Stimulated activated effector memory CD8-positive, alpha-beta T cell treated with anti-CD3 and anti-CD28 coated beads, Interleukin-12 subunit alpha, Interleukin-12 subunit beta, amount 100 ng/mL, for 72 hours (primary cell): Measurements from ENCODE around the gene TTLL10.

Source experiments
- ATAC-seq: fragments of 150-1000 bp; cut with Tn5 transposase; 2 replicates; pipeline ENCODE4 v1.10.0; 2021
- DNase-seq, 2 donors: peaks; one replicate each; pipeline ENCODE4 v3.0.0; 2021 to 2022; ENCODE audit warnings: low spot score in 2 of 2
- H3K27ac Mint-ChIP-seq: one replicate; pipeline ENCODE4 v1.8.0; 2022; ENCODE audit warnings: mild to moderate bottlenecking, mixed read lengths
- H3K36me3 Mint-ChIP-seq: one replicate; pipeline ENCODE4 v1.8.0; 2022; ENCODE audit warnings: mild to moderate bottlenecking, mixed read lengths
- H3K4me1 Mint-ChIP-seq: one replicate; pipeline ENCODE4 v1.8.0; 2022; ENCODE audit warnings: mixed read lengths
- H3K4me3 Mint-ChIP-seq: one replicate; pipeline ENCODE4 v1.8.0; 2022; ENCODE audit warnings: mild to moderate bottlenecking, mixed read lengths
- H3K9me3 Mint-ChIP-seq: one replicate; pipeline ENCODE4 v1.8.0; 2022; ENCODE audit warnings: mixed read lengths

Gene TTLL10

GRCh38 chr1:1199141-1199960 lies 25.7 kb downstream of the TTLL10 start:
- Mint-ChIP-seq H3K27ac (peak overlapping the region; percentile 94), H3K36me3 (peaks cover 57% of the 10 kb centered on the region), H3K9me3 (peaks cover 7% of the 10 kb centered on the region), H3K4me3 (peak overlapping the region; percentile 66), H3K4me1 (peaks cover 30% of the 10 kb centered on the region)
- DNase-seq (peak in 1 of 2 donors; percentile 17), ATAC-seq (no peak)

GRCh38 chr1:1199961-1200875 lies 26.5 kb downstream of the TTLL10 start:
- peaks cover 23% of the 10 kb centered on the region for H3K4me1 Mint-ChIP-seq
- H3K9me3 Mint-ChIP-seq: peaks cover 2% of the 10 kb centered on the region
- peak overlapping the region; percentile 66 for H3K4me3 Mint-ChIP-seq
- peak overlapping the region; percentile 94 for H3K27ac Mint-ChIP-seq
- DNase-seq (no peak), ATAC-seq (no peak)
- peaks cover 66% of the 10 kb centered on the region for H3K36me3 Mint-ChIP-seq

- ATAC-seq (peak; percentile 81), DNase-seq (peak; percentile 93 to 94)
- peak overlapping the region; percentile 94 for H3K27ac Mint-ChIP-seq
- H3K4me1 Mint-ChIP-seq: peaks cover 20% of the 10 kb centered on the region
- peak overlapping the region; percentile 66 for H3K4me3 Mint-ChIP-seq
- H3K9me3 Mint-ChIP-seq: no peaks in the 10 kb centered on the region
- H3K36me3 Mint-ChIP-seq: peaks cover 67% of the 10 kb centered on the region
Observed at GRCh38 chr1:1200876-1201810, 27.5 kb downstream of the TTLL10 start.

GRCh38 chr1:1202831-1203560 lies 29.3 kb downstream of the TTLL10 start:
- ATAC-seq (no peak), DNase-seq (no peak)
- Mint-ChIP-seq H3K27ac (peak overlapping the region; percentile 48), H3K4me1 (peaks cover 24% of the 10 kb centered on the region), H3K4me3 (peak overlapping the region; percentile 93), H3K36me3 (peaks cover 69% of the 10 kb centered on the region), H3K9me3 (no peaks in the 10 kb centered on the region)

- Mint-ChIP-seq H3K4me3 (peak overlapping the region; percentile 93), H3K27ac (peak overlapping the region; percentile 8), H3K4me1 (peaks cover 32% of the 10 kb centered on the region), H3K36me3 (peaks cover 69% of the 10 kb centered on the region), H3K9me3 (no peaks in the 10 kb centered on the region)
- no peak for DNase-seq
- ATAC-seq: no peak
Observed at GRCh38 chr1:1203561-1204424, 30.1 kb downstream of the TTLL10 start.

- ATAC-seq (no peak), DNase-seq (no peak)
- Mint-ChIP-seq H3K36me3 (peaks cover 71% of the 10 kb centered on the region), H3K9me3 (no peaks in the 10 kb centered on the region), H3K4me1 (peaks cover 38% of the 10 kb centered on the region), H3K27ac (peak overlapping the region; percentile 54), H3K4me3 (peak overlapping the region; percentile 93)
Observed at GRCh38 chr1:1204425-1204920, 30.8 kb downstream of the TTLL10 start.

- ATAC-seq (no peak), DNase-seq (no peak)
- Mint-ChIP-seq H3K9me3 (no peaks in the 10 kb centered on the region), H3K4me1 (peaks cover 38% of the 10 kb centered on the region), H3K27ac (peak overlapping the region; percentile 54), H3K36me3 (peaks cover 71% of the 10 kb centered on the region), H3K4me3 (peak overlapping the region; percentile 93)
Observed at GRCh38 chr1:1204998-1205768, 31.5 kb downstream of the TTLL10 start.

- peaks cover 37% of the 10 kb centered on the region for H3K4me1 Mint-ChIP-seq
- H3K9me3 Mint-ChIP-seq: no peaks in the 10 kb centered on the region
- H3K36me3 Mint-ChIP-seq: peaks cover 71% of the 10 kb centered on the region
- DNase-seq: no peak
- ATAC-seq: no peak
- peak overlapping the region; percentile 91 for H3K27ac Mint-ChIP-seq
- H3K4me3 Mint-ChIP-seq: peak overlapping the region; percentile 93
Observed at GRCh38 chr1:1205769-1206375, 32.2 kb downstream of the TTLL10 start.

- Mint-ChIP-seq H3K9me3 (no peaks in the 10 kb centered on the region), H3K27ac (peak within 1 kb of the TSS; percentile 97), H3K4me1 (peaks cover 43% of the 10 kb centered on the region), H3K4me3 (peak within 1 kb of the TSS; percentile 93), H3K36me3 (peaks cover 76% of the 10 kb centered on the region)
- DNase-seq (no peak), ATAC-seq (peak; percentile 39)
Observed at GRCh38 chr1:1206376-1206965, 32.8 kb downstream of the TTLL10 start, which contains the start of gene TNFRSF18. TNFRSF18 (minus strand) TSS chr1:1206592; CDS start chr1:1206571, 21 bp downstream.

- Mint-ChIP-seq H3K4me1 (peaks cover 43% of the 10 kb centered on the region), H3K27ac (peak overlapping the region; percentile 97), H3K4me3 (peak overlapping the region; percentile 93), H3K9me3 (no peaks in the 10 kb centered on the region), H3K36me3 (peaks cover 81% of the 10 kb centered on the region)
- no peak for ATAC-seq
- DNase-seq: no peak
Observed at GRCh38 chr1:1206966-1207531, 33.4 kb downstream of the TTLL10 start.

- Mint-ChIP-seq H3K27ac (peak overlapping the region; percentile 97), H3K4me1 (peaks cover 43% of the 10 kb centered on the region), H3K9me3 (no peaks in the 10 kb centered on the region), H3K4me3 (peak overlapping the region; percentile 93), H3K36me3 (peaks cover 86% of the 10 kb centered on the region)
- no peak for DNase-seq
- no peak for ATAC-seq
Observed at GRCh38 chr1:1207571-1207892, 33.9 kb downstream of the TTLL10 start.
